Measurements from ENCODE around the gene NUDT8. TPM values are rescaled to one million over a fixed set of nuclear protein-coding genes. Genes with fewer than 3 reads are reported as not detected.

NUDT8 gene
- total RNA-seq, 1 experiment from 2014 or later, result 8.1 TPM

Other genes starting within 250 kb of the NUDT8 start
- 20.2 and 27.0 TPM in 2 replicates for gene RAD9A, start 238.0 kb downstream of the NUDT8 start, total RNA-seq (2014; rRNA removed; shearing (Covaris generic))
- gene PPP1CA, start 228.1 kb downstream of the NUDT8 start, total RNA-seq (2014; rRNA removed; shearing (Covaris generic)), result 246 and 314 TPM in 2 replicates
- gene TBC1D10C, start 225.9 kb downstream of the NUDT8 start, total RNA-seq (2014; rRNA removed; shearing (Covaris generic)), result 0.44 and 0.52 TPM in 2 replicates
- 0.07 and 0.17 TPM in 2 replicates for gene CARNS1, start 214.3 kb downstream of the NUDT8 start, total RNA-seq (2014; rRNA removed; shearing (Covaris generic))
- gene RPS6KB2, start 201.4 kb downstream of the NUDT8 start, total RNA-seq (2014; rRNA removed; shearing (Covaris generic)), result 88.9 and 90.2 TPM in 2 replicates
- 0.74 and 2.6 TPM in 2 replicates for gene PTPRCAP, start 192.3 kb downstream of the NUDT8 start, total RNA-seq (2014; rRNA removed; shearing (Covaris generic))
- gene CORO1B, start 186.5 kb downstream of the NUDT8 start, total RNA-seq (2014; rRNA removed; shearing (Covaris generic)), result 116 and 134 TPM in 2 replicates
- not detected in 2 replicates for gene GPR152, start 177.2 kb downstream of the NUDT8 start, total RNA-seq (2014; rRNA removed; shearing (Covaris generic))
- gene CABP4, start 174.6 kb downstream of the NUDT8 start, total RNA-seq (2014; rRNA removed; shearing (Covaris generic)), result not detected in 2 replicates
- gene TMEM134, start 160.7 kb downstream of the NUDT8 start, total RNA-seq (2014; rRNA removed; shearing (Covaris generic)), result 34.9 and 51.7 TPM in 2 replicates
- 40.8 and 51.2 TPM in 2 replicates for gene AIP, start 146.9 kb downstream of the NUDT8 start, total RNA-seq (2014; rRNA removed; shearing (Covaris generic))
- 36.9 and 37.5 TPM in 2 replicates for gene PITPNM1, start 124.6 kb downstream of the NUDT8 start, total RNA-seq (2014; rRNA removed; shearing (Covaris generic))
- gene CDK2AP2, start 121.8 kb downstream of the NUDT8 start, total RNA-seq (2014; rRNA removed; shearing (Covaris generic)), result 28.6 and 38.1 TPM in 2 replicates
- not detected in 2 replicates for gene CABP2, start 106.5 kb downstream of the NUDT8 start, total RNA-seq (2014; rRNA removed; shearing (Covaris generic))
- 2,691 and 2,979 TPM in 2 replicates for gene GSTP1, start 46.1 kb downstream of the NUDT8 start, total RNA-seq (2014; rRNA removed; shearing (Covaris generic))
- 302 and 350 TPM in 2 replicates for gene NDUFV1, start 23.0 kb downstream of the NUDT8 start, total RNA-seq (2014; rRNA removed; shearing (Covaris generic))
- gene TBX10, start 9.8 kb upstream of the NUDT8 start, total RNA-seq (2014; rRNA removed; shearing (Covaris generic)), result 0.07 TPM in 1 of 2 replicates, not detected in the other
- gene ACY3, start 20.8 kb upstream of the NUDT8 start, total RNA-seq (2014; rRNA removed; shearing (Covaris generic)), result not detected in 2 replicates
- not detected in 2 replicates for gene ALDH3B2, start 44.7 kb upstream of the NUDT8 start, total RNA-seq (2014; rRNA removed; shearing (Covaris generic))